Measurements from ENCODE around the gene C2CD4D. TPM values are rescaled to one million over a fixed set of nuclear protein-coding genes. Genes with fewer than 3 reads are reported as not detected.

Gene C2CD4D
- total RNA-seq, 1 donor from 2014 or later = 0.16 TPM

- no peak for FAIRE-seq
- H2AFZ ChIP-seq (ENCODE audit: low read depth, low read length) = no peak overlapping the region
These were observed 9.6 kb downstream of the C2CD4D start for GRCh38 chr1:151830055-151830454.

GRCh38 chr1:151829352-151830046 lies 10.1 kb downstream of the C2CD4D start:
- Histone ChIP-seq H3K27me3 (ENCODE audit: insufficient read depth, low read length) (no peaks in the 10 kb centered on the region), H3K4me2 (ENCODE audit: low read length) (peak overlapping the region; percentile 59), H2AFZ (ENCODE audit: low read depth, low read length) (no peak overlapping the region), H3K27ac (ENCODE audit: low read depth, low read length) (no peak overlapping the region), H3K9me3 (ENCODE audit: insufficient read depth, low read depth, low read length) (no peaks in the 10 kb centered on the region), H3K4me3 (ENCODE audit: insufficient read depth, low read depth, low read length) (no peak overlapping the region), H3K4me1 (ENCODE audit: insufficient read depth, low read length) (no peaks in the 10 kb centered on the region), H3K79me2 (ENCODE audit: insufficient read depth, low read length) (no peaks in the 10 kb centered on the region), H3K36me3 (ENCODE audit: insufficient read depth, low read length) (no peaks in the 10 kb centered on the region), H3K9ac (ENCODE audit: low read length) (no peak overlapping the region), H4K20me1 (ENCODE audit: insufficient read depth, low read length) (no peaks in the 10 kb centered on the region)
- Mint-ChIP-seq H3K27ac (ENCODE audit: unreplicated experiment) (no peak overlapping the region), H3K4me1 (ENCODE audit: low read depth, unreplicated experiment) (peaks cover 6% of the 10 kb centered on the region), H3K4me3 (ENCODE audit: unreplicated experiment) (no peak overlapping the region), H3K9me3 (ENCODE audit: unreplicated experiment) (peaks cover 2% of the 10 kb centered on the region), H3K36me3 (ENCODE audit: low read depth, unreplicated experiment) (no peaks in the 10 kb centered on the region), H3K27me3 (ENCODE audit: low read depth, unreplicated experiment) (peaks cover 48% of the 10 kb centered on the region)
- TF ChIP-seq CTCF (IDR thresholded peaks at IDR 0.05; ENCODE audit: insufficient read depth, low read depth, low read length) (no peak), EZH2 (IDR thresholded peaks at IDR 0.05; ENCODE audit: insufficient read depth, low read length) (no peak)
- no peak for DNase-seq (ENCODE audit: low read depth)
- FAIRE-seq = no peak

More at GRCh38 chr1:151830055-151830454, 9.6 kb downstream of the C2CD4D start:
- Histone ChIP-seq H3K9me3 (ENCODE audit: insufficient read depth, low read depth, low read length) (no peaks in the 10 kb centered on the region), H3K27ac (ENCODE audit: low read depth, low read length) (no peak overlapping the region), H3K36me3 (ENCODE audit: insufficient read depth, low read length) (no peaks in the 10 kb centered on the region), H3K79me2 (ENCODE audit: insufficient read depth, low read length) (no peaks in the 10 kb centered on the region), H3K27me3 (ENCODE audit: insufficient read depth, low read length) (no peaks in the 10 kb centered on the region), H3K4me1 (ENCODE audit: insufficient read depth, low read length) (no peaks in the 10 kb centered on the region), H3K9ac (ENCODE audit: low read length) (no peak overlapping the region), H3K4me3 (ENCODE audit: insufficient read depth, low read depth, low read length) (no peak overlapping the region), H4K20me1 (ENCODE audit: insufficient read depth, low read length) (no peaks in the 10 kb centered on the region), H3K4me2 (ENCODE audit: low read length) (no peak overlapping the region)
- Mint-ChIP-seq H3K4me3 (ENCODE audit: unreplicated experiment) (no peak overlapping the region), H3K4me1 (ENCODE audit: low read depth, unreplicated experiment) (peaks cover 6% of the 10 kb centered on the region), H3K27ac (ENCODE audit: unreplicated experiment) (no peak overlapping the region), H3K27me3 (ENCODE audit: low read depth, unreplicated experiment) (peaks cover 43% of the 10 kb centered on the region), H3K9me3 (ENCODE audit: unreplicated experiment) (peaks cover 2% of the 10 kb centered on the region), H3K36me3 (ENCODE audit: low read depth, unreplicated experiment) (no peaks in the 10 kb centered on the region)
- DNase-seq (ENCODE audit: low read depth) = no peak
- TF ChIP-seq CTCF (IDR thresholded peaks at IDR 0.05; ENCODE audit: insufficient read depth, low read depth, low read length) (no peak), EZH2 (IDR thresholded peaks at IDR 0.05; ENCODE audit: insufficient read depth, low read length) (no peak)

- H3K27me3 ChIP-seq (ENCODE audit: insufficient read depth, low read length) = no peaks in the 10 kb centered on the region
- H3K79me2 ChIP-seq (ENCODE audit: insufficient read depth, low read length) = no peaks in the 10 kb centered on the region
- H3K27ac Mint-ChIP-seq (ENCODE audit: unreplicated experiment) = no peak overlapping the region
- H3K4me1 Mint-ChIP-seq (ENCODE audit: low read depth, unreplicated experiment) = peaks cover 6% of the 10 kb centered on the region
- no peak overlapping the region for H3K4me3 ChIP-seq (ENCODE audit: insufficient read depth, low read depth, low read length)
- peak overlapping the region; percentile 59 for H3K4me2 ChIP-seq (ENCODE audit: low read length)
- H3K4me3 Mint-ChIP-seq (ENCODE audit: unreplicated experiment) = no peak overlapping the region
- no peaks in the 10 kb centered on the region for H4K20me1 ChIP-seq (ENCODE audit: insufficient read depth, low read length)
- TF ChIP-seq EZH2 (IDR thresholded peaks at IDR 0.05; ENCODE audit: insufficient read depth, low read length) (no peak), CTCF (IDR thresholded peaks at IDR 0.05; ENCODE audit: insufficient read depth, low read depth, low read length) (no peak)
- no peaks in the 10 kb centered on the region for H3K36me3 Mint-ChIP-seq (ENCODE audit: low read depth, unreplicated experiment)
- H2AFZ ChIP-seq (ENCODE audit: low read depth, low read length) = no peak overlapping the region
- DNase-seq (ENCODE audit: low read depth) (peak; percentile 19), FAIRE-seq (no peak)
- H3K9ac ChIP-seq (ENCODE audit: low read length) = no peak overlapping the region
- H3K9me3 ChIP-seq (ENCODE audit: insufficient read depth, low read depth, low read length) = no peaks in the 10 kb centered on the region
- peaks cover 51% of the 10 kb centered on the region for H3K27me3 Mint-ChIP-seq (ENCODE audit: low read depth, unreplicated experiment)
- no peaks in the 10 kb centered on the region for H3K36me3 ChIP-seq (ENCODE audit: insufficient read depth, low read length)
- no peak overlapping the region for H3K27ac ChIP-seq (ENCODE audit: low read depth, low read length)
- H3K9me3 Mint-ChIP-seq (ENCODE audit: unreplicated experiment) = peaks cover 3% of the 10 kb centered on the region
- H3K4me1 ChIP-seq (ENCODE audit: insufficient read depth, low read length) = no peaks in the 10 kb centered on the region
These were observed 10.7 kb downstream of the C2CD4D start for GRCh38 chr1:151828921-151829320.
